WTC11 (cell line): ENCODE data around the gene TMEFF1. TPM values are rescaled to one million over a fixed set of nuclear protein-coding genes. Genes with fewer than 3 reads are reported as not detected.

Source experiments
- ATAC-seq: fragments of 200-7000 bp; cut with Tn5 transposase; 2 replicates; pipeline ENCODE4 v1.10.0; 2021; ENCODE audit warnings: mild to moderate bottlenecking, moderate library complexity
- CTCF ChIA-PET: fragments of 300-600 bp; sonication (Branson Sonifier 250); formaldehyde crosslinking; loops from one replicate; lab custom pipeline; 2021; ENCODE audit warnings: antibody characterized with exemption; lab: Charles Lee
- POLR2A ChIA-PET: fragments of 350-600 bp; sonication (Branson Sonifier 250); formaldehyde crosslinking; loops from one replicate; lab custom pipeline; 2021; ENCODE audit warnings: antibody characterized with exemption; lab: Charles Lee
- DNase-seq: peaks from one replicate; pipeline ENCODE4 v3.0.0; 2021; ENCODE audit warnings: low spot score
- H3K27ac Mint-ChIP-seq: 2 replicates; pipeline ENCODE4 v1.8.0; 2021; ENCODE audit warnings: mixed read lengths
- H3K27me3 Mint-ChIP-seq: 2 replicates; pipeline ENCODE4 v1.8.0; 2021; ENCODE audit warnings: low read depth, mild to moderate bottlenecking, moderate library complexity, mixed read lengths
- H3K36me3 Mint-ChIP-seq: 2 replicates; pipeline ENCODE4 v1.8.0; 2021; ENCODE audit warnings: mixed read lengths
- H3K4me1 Mint-ChIP-seq: 2 replicates; pipeline ENCODE4 v1.8.0; 2022; ENCODE audit warnings: mixed read lengths
- H3K4me3 Mint-ChIP-seq: 2 replicates; pipeline ENCODE4 v1.8.0; 2021; ENCODE audit warnings: mild to moderate bottlenecking, moderate library complexity, mixed read lengths
- H3K9me3 Mint-ChIP-seq: 2 replicates; pipeline ENCODE4 v1.8.0; 2021; ENCODE audit warnings: mixed read lengths
- ELF4 ChIP-seq: sonication (generic); formaldehyde crosslinking; IDR thresholded peaks from 2 replicates; pipeline ENCODE4 v1.8.1; 2022; ENCODE audit warnings: low read depth, mild to moderate bottlenecking, moderate library complexity, missing genetic modification reagents
- FOXK1 ChIP-seq: sonication (generic); formaldehyde crosslinking; IDR thresholded peaks from 2 replicates; pipeline ENCODE4 v1.8.0; 2022; ENCODE audit warnings: mild to moderate bottlenecking, moderate library complexity, missing genetic modification reagents
- JAZF1 ChIP-seq: fragments of 250-450 bp; sonication (Bioruptor Pico); IDR thresholded peaks from 2 replicates; pipeline ENCODE4 v1.9.0; 2021; ENCODE audit warnings: moderate library complexity, mild to moderate bottlenecking, inconsistent platforms
- KAT7 ChIP-seq: sonication (generic); formaldehyde crosslinking; IDR thresholded peaks from 2 replicates; pipeline ENCODE4 v1.8.1; 2023; ENCODE audit warnings: missing genetic modification reagents, mild to moderate bottlenecking, borderline replicate concordance
- NFATC4 ChIP-seq: fragments of 250-450 bp; sonication (Bioruptor Pico); IDR thresholded peaks from 2 replicates; pipeline ENCODE4 v1.9.0; 2021; ENCODE audit warnings: mild to moderate bottlenecking
- NFE2L1 ChIP-seq: sonication (generic); formaldehyde crosslinking; IDR thresholded peaks from 2 replicates; pipeline ENCODE4 v1.8.1; 2023; ENCODE audit warnings: missing genetic modification reagents
- NFYB ChIP-seq: sonication (generic); formaldehyde crosslinking; conservative IDR thresholded peaks from 2 replicates; pipeline ENCODE4 v1.8.0; 2022; ENCODE audit warnings: low read depth, missing genetic modification reagents
- NR3C1 ChIP-seq: sonication (generic); formaldehyde crosslinking; conservative IDR thresholded peaks from 2 replicates; pipeline ENCODE4 v1.8.1; 2023; ENCODE audit warnings: low read depth, mild to moderate bottlenecking, missing genetic modification reagents
- OVOL2 ChIP-seq: fragments of 250-450 bp; sonication (Bioruptor Pico); IDR thresholded peaks from 2 replicates; pipeline ENCODE4 v1.9.0; 2021; ENCODE audit warnings: mild to moderate bottlenecking, borderline replicate concordance
- TEAD4 ChIP-seq: sonication (generic); formaldehyde crosslinking; IDR thresholded peaks from 2 replicates; pipeline ENCODE4 v1.8.0; 2022; ENCODE audit warnings: mild to moderate bottlenecking, missing genetic modification reagents
- TP53 ChIP-seq: sonication (generic); formaldehyde crosslinking; IDR thresholded peaks from 2 replicates; pipeline ENCODE4 v1.8.1; 2023; ENCODE audit warnings: mild to moderate bottlenecking, missing genetic modification reagents
- ZNF121 ChIP-seq: sonication (generic); formaldehyde crosslinking; IDR thresholded peaks from 2 replicates; pipeline ENCODE4 v1.8.0; 2023; ENCODE audit warnings: missing genetic modification reagents
- ZNF416 ChIP-seq: fragments of 250-450 bp; sonication (Bioruptor Pico); IDR thresholded peaks from 2 replicates; pipeline ENCODE4 v1.9.0; 2021; ENCODE audit warnings: mild to moderate bottlenecking, inconsistent platforms
- ZNF423 ChIP-seq: fragments of 250-450 bp; sonication (Bioruptor Pico); IDR thresholded peaks from 2 replicates; pipeline ENCODE4 v2.1.2; 2022; ENCODE audit warnings: mild to moderate bottlenecking, moderate library complexity
- total RNA-seq: library from RNA; stranded (reverse); gene quantifications from 3 replicates; pipeline ENCODE4 v1.2.3, GENCODE V29; 2021
- TF ChIP-seq, protein P1 (sequence below): sonication (generic); formaldehyde crosslinking; IDR thresholded peaks from 2 replicates; pipeline ENCODE4 v1.8.1; 2023; ENCODE audit warnings: mild to moderate bottlenecking, moderate library complexity, missing genetic modification reagents
- TF ChIP-seq, protein P2 (sequence below): sonication (generic); formaldehyde crosslinking; IDR thresholded peaks from 2 replicates; pipeline ENCODE4 v1.8.1; 2022; ENCODE audit warnings: mild to moderate bottlenecking, missing genetic modification reagents, moderate library complexity, borderline replicate concordance
- TF ChIP-seq, protein P3 (sequence below): sonication (generic); formaldehyde crosslinking; IDR thresholded peaks from 2 replicates; pipeline ENCODE4 v1.8.0; 2023; ENCODE audit warnings: mild to moderate bottlenecking, missing genetic modification reagents
- TF ChIP-seq, protein P4 (sequence below): fragments of 250-450 bp; sonication (Bioruptor Pico); IDR thresholded peaks from 2 replicates; pipeline ENCODE4 v1.9.0; 2021; ENCODE audit warnings: mild to moderate bottlenecking, borderline replicate concordance
- TF ChIP-seq, protein P5 (sequence below): sonication (generic); formaldehyde crosslinking; IDR thresholded peaks from 2 replicates; pipeline ENCODE4 v1.8.0; 2023; ENCODE audit warnings: missing genetic modification reagents

Gene TMEFF1
- total RNA-seq, 1 experiment from 2014 or later = 62.7 TPM

DNA sequence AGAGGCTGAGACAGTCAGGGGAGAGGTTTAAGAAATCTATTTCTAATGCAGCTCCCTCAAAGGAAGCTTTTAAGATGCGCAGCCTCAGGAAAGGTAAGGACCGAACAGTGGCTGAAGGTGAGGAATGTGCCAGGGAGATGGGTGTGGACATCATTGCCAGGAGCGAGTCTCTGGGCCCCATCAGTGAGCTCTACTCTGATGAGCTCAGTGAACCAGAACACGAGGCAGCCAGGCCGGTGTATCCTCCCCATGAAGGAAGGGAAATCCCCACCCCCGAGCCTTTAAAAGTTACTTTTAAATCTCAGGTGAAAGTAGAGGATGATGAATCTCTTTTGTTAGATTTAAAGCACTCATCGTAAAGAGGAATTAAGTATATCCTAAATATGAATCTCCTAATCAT lies 113.1 kb downstream of the TMEFF1 start:
- Mint-ChIP-seq H3K4me3 (no peak overlapping the region), H3K27ac (no peak overlapping the region), H3K27me3 (no peaks in the 10 kb centered on the region), H3K9me3 (no peaks in the 10 kb centered on the region), H3K36me3 (0 out of 2 replicates have a peak, but pooled peaks cover 7% of the 10 kb centered on the region), H3K4me1 (no peaks in the 10 kb centered on the region)
- CTCF ChIA-PET = no interaction called here
- no peak for DNase-seq
- ATAC-seq = no peak
- POLR2A ChIA-PET = no interaction called here
- TF ChIP-seq ELF4 = no peak
- TF ChIP-seq, protein P1, sequence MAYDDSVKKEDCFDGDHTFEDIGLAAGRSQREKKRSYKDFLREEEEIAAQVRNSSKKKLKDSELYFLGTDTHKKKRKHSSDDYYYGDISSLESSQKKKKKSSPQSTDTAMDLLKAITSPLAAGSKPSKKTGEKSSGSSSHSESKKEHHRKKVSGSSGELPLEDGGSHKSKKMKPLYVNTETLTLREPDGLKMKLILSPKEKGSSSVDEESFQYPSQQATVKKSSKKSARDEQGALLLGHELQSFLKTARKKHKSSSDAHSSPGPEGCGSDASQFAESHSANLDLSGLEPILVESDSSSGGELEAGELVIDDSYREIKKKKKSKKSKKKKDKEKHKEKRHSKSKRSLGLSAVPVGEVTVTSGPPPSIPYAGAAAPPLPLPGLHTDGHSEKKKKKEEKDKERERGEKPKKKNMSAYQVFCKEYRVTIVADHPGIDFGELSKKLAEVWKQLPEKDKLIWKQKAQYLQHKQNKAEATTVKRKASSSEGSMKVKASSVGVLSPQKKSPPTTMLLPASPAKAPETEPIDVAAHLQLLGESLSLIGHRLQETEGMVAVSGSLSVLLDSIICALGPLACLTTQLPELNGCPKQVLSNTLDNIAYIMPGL (CRISPR knock-in tag) = no peak
- no peak for TF ChIP-seq TP53
- no peak for TF ChIP-seq NFYB (CRISPR knock-in tag)
- TF ChIP-seq, protein P2, sequence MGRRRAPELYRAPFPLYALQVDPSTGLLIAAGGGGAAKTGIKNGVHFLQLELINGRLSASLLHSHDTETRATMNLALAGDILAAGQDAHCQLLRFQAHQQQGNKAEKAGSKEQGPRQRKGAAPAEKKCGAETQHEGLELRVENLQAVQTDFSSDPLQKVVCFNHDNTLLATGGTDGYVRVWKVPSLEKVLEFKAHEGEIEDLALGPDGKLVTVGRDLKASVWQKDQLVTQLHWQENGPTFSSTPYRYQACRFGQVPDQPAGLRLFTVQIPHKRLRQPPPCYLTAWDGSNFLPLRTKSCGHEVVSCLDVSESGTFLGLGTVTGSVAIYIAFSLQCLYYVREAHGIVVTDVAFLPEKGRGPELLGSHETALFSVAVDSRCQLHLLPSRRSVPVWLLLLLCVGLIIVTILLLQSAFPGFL (CRISPR knock-in tag) = no peak
- TF ChIP-seq TEAD4 (CRISPR knock-in tag) = no peak
- TF ChIP-seq KAT7 = no peak
- no peak for TF ChIP-seq NFATC4 (CRISPR knock-in tag)
- TF ChIP-seq FOXK1 (CRISPR knock-in tag) = no peak
- TF ChIP-seq ZNF416 = no peak
- TF ChIP-seq JAZF1 = no peak
- TF ChIP-seq ZNF423 (CRISPR knock-in tag) = no peak
- no peak for TF ChIP-seq OVOL2 (CRISPR knock-in tag)
- TF ChIP-seq, protein P3, sequence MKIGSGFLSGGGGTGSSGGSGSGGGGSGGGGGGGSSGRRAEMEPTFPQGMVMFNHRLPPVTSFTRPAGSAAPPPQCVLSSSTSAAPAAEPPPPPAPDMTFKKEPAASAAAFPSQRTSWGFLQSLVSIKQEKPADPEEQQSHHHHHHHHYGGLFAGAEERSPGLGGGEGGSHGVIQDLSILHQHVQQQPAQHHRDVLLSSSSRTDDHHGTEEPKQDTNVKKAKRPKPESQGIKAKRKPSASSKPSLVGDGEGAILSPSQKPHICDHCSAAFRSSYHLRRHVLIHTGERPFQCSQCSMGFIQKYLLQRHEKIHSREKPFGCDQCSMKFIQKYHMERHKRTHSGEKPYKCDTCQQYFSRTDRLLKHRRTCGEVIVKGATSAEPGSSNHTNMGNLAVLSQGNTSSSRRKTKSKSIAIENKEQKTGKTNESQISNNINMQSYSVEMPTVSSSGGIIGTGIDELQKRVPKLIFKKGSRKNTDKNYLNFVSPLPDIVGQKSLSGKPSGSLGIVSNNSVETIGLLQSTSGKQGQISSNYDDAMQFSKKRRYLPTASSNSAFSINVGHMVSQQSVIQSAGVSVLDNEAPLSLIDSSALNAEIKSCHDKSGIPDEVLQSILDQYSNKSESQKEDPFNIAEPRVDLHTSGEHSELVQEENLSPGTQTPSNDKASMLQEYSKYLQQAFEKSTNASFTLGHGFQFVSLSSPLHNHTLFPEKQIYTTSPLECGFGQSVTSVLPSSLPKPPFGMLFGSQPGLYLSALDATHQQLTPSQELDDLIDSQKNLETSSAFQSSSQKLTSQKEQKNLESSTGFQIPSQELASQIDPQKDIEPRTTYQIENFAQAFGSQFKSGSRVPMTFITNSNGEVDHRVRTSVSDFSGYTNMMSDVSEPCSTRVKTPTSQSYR = no peak
- TF ChIP-seq NFE2L1 (CRISPR knock-in tag) = no peak
- no peak for TF ChIP-seq ZNF121 (CRISPR knock-in tag)
- TF ChIP-seq, protein P4, sequence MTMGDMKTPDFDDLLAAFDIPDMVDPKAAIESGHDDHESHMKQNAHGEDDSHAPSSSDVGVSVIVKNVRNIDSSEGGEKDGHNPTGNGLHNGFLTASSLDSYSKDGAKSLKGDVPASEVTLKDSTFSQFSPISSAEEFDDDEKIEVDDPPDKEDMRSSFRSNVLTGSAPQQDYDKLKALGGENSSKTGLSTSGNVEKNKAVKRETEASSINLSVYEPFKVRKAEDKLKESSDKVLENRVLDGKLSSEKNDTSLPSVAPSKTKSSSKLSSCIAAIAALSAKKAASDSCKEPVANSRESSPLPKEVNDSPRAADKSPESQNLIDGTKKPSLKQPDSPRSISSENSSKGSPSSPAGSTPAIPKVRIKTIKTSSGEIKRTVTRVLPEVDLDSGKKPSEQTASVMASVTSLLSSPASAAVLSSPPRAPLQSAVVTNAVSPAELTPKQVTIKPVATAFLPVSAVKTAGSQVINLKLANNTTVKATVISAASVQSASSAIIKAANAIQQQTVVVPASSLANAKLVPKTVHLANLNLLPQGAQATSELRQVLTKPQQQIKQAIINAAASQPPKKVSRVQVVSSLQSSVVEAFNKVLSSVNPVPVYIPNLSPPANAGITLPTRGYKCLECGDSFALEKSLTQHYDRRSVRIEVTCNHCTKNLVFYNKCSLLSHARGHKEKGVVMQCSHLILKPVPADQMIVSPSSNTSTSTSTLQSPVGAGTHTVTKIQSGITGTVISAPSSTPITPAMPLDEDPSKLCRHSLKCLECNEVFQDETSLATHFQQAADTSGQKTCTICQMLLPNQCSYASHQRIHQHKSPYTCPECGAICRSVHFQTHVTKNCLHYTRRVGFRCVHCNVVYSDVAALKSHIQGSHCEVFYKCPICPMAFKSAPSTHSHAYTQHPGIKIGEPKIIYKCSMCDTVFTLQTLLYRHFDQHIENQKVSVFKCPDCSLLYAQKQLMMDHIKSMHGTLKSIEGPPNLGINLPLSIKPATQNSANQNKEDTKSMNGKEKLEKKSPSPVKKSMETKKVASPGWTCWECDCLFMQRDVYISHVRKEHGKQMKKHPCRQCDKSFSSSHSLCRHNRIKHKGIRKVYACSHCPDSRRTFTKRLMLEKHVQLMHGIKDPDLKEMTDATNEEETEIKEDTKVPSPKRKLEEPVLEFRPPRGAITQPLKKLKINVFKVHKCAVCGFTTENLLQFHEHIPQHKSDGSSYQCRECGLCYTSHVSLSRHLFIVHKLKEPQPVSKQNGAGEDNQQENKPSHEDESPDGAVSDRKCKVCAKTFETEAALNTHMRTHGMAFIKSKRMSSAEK (CRISPR knock-in tag) = no peak
- TF ChIP-seq, protein P5, sequence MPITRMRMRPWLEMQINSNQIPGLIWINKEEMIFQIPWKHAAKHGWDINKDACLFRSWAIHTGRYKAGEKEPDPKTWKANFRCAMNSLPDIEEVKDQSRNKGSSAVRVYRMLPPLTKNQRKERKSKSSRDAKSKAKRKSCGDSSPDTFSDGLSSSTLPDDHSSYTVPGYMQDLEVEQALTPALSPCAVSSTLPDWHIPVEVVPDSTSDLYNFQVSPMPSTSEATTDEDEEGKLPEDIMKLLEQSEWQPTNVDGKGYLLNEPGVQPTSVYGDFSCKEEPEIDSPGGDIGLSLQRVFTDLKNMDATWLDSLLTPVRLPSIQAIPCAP (CRISPR knock-in tag) = no peak
- TF ChIP-seq NR3C1 = no peak
